Osteoblast (primary cell): ENCODE measurements around the gene PSMC5. TPM values are rescaled to one million over a fixed set of nuclear protein-coding genes. Genes with fewer than 3 reads are reported as not detected.

ENCODE experiments used
- DNase-seq: peaks from one replicate; pipeline ENCODE4 v3.0.0; 2011; ENCODE audit warnings: low spot score, mixed read lengths; ENCODE audit not compliant: insufficient read length; ENCODE audit errors: missing footprints
- H2AFZ ChIP-seq: 2 replicates; pipeline ENCODE4 v1.6.0; 2011; ENCODE audit warnings: mild to moderate bottlenecking, low read length
- H3K27ac ChIP-seq: 2 replicates; pipeline ENCODE4 v1.5.1; 2011; ENCODE audit warnings: mild to moderate bottlenecking, low read depth, low read length, moderate library complexity
- H3K27me3 ChIP-seq: 2 replicates; pipeline ENCODE4 v1.6.0; 2012; ENCODE audit warnings: mild to moderate bottlenecking, control low read depth, inconsistent platforms, low read length, moderate library complexity; ENCODE audit not compliant: insufficient read depth
- H3K36me3 ChIP-seq: 2 replicates; pipeline ENCODE4 v1.5.1; 2011; ENCODE audit warnings: mild to moderate bottlenecking, low read length, control low read depth, moderate library complexity; ENCODE audit not compliant: insufficient read depth
- H3K4me1 ChIP-seq: 2 replicates; pipeline ENCODE4 v1.5.1; 2011; ENCODE audit warnings: mild to moderate bottlenecking, low read length, control low read depth, moderate library complexity; ENCODE audit not compliant: insufficient read depth
- H3K4me2 ChIP-seq: 2 replicates; pipeline ENCODE4 v1.6.0; 2011; ENCODE audit warnings: mild to moderate bottlenecking, low read length; ENCODE audit not compliant: insufficient read depth
- H3K4me3 ChIP-seq: fragments of 200-600 bp; sonication (generic); 3 replicates; pipeline ENCODE4 v1.5.1; 2012; ENCODE audit warnings: mild to moderate bottlenecking, low read length, inconsistent platforms; ENCODE audit not compliant: insufficient read depth
- H3K79me2 ChIP-seq: 2 replicates; pipeline ENCODE4 v1.6.0; 2012; ENCODE audit warnings: mild to moderate bottlenecking, low read length, control low read depth, inconsistent platforms; ENCODE audit not compliant: insufficient read depth
- H3K9me3 ChIP-seq: 2 replicates; pipeline ENCODE4 v1.5.1; 2011; ENCODE audit warnings: low read depth, low read length, control low read depth
- H4K20me1 ChIP-seq: 2 replicates; pipeline ENCODE4 v1.6.0; 2012; ENCODE audit warnings: mild to moderate bottlenecking, low read length, control low read depth; ENCODE audit not compliant: insufficient read depth
- CTCF ChIP-seq: IDR thresholded peaks from 2 replicates; pipeline ENCODE4 v1.5.1; 2011; ENCODE audit warnings: mild to moderate bottlenecking, low read depth, low read length, moderate library complexity; ENCODE audit errors: extremely low read depth
- total RNA-seq: library from RNA; depleted of rRNA; stranded (reverse); fragments of >200 nt; gene quantifications from 2 replicates; pipeline ENCODE4 v1.2.3, GENCODE V29; 2012

PSMC5 gene
- total RNA-seq, 1 donor, result 34.0 TPM

GRCh38 chr17:63804328-63804727 is 22.9 kb upstream of the PSMC5 start:
- H2AFZ ChIP-seq, result no peak overlapping the region
- peaks cover 5% of the 10 kb centered on the region for H4K20me1 ChIP-seq
- H3K9me3 ChIP-seq, result no peaks in the 10 kb centered on the region
- H3K27ac ChIP-seq, result no peak overlapping the region
- no peak overlapping the region for H3K4me3 ChIP-seq
- H3K79me2 ChIP-seq, result peaks cover 18% of the 10 kb centered on the region
- no peaks in the 10 kb centered on the region for H3K4me1 ChIP-seq
- no peak overlapping the region for H3K4me2 ChIP-seq
- DNase-seq, result no peak
- H3K27me3 ChIP-seq, result no peaks in the 10 kb centered on the region
- TF ChIP-seq CTCF, result no peak
- peaks cover 89% of the 10 kb centered on the region for H3K36me3 ChIP-seq

- Histone ChIP-seq H3K4me2 (no peak overlapping the region), H4K20me1 (peaks cover 5% of the 10 kb centered on the region), H3K79me2 (peaks cover 11% of the 10 kb centered on the region), H3K4me1 (no peaks in the 10 kb centered on the region), H3K4me3 (no peak overlapping the region), H3K27me3 (no peaks in the 10 kb centered on the region), H2AFZ (no peak overlapping the region), H3K9me3 (no peaks in the 10 kb centered on the region), H3K27ac (no peak overlapping the region), H3K36me3 (peaks cover 89% of the 10 kb centered on the region)
- TF ChIP-seq CTCF, result no peak
- DNase-seq, result peak; percentile 36
These were observed 21.6 kb upstream of the PSMC5 start for GRCh38 chr17:63805591-63805990.

- Histone ChIP-seq H3K79me2 (peaks cover 8% of the 10 kb centered on the region), H2AFZ (no peak overlapping the region)
These were observed 17.3 kb upstream of the PSMC5 start for GRCh38 chr17:63809970-63810369.

GRCh38 chr17:63816123-63816522 is 11.1 kb upstream of the PSMC5 start:
- Histone ChIP-seq H3K4me3 (no peak overlapping the region), H3K4me1 (peaks cover 2% of the 10 kb centered on the region), H2AFZ (no peak overlapping the region), H3K4me2 (no peak overlapping the region), H3K27ac (no peak overlapping the region), H3K36me3 (peaks cover 95% of the 10 kb centered on the region), H3K9me3 (no peaks in the 10 kb centered on the region), H4K20me1 (peaks cover 6% of the 10 kb centered on the region), H3K79me2 (peaks cover 14% of the 10 kb centered on the region), H3K27me3 (no peaks in the 10 kb centered on the region)
- no peak for DNase-seq
- no peak for TF ChIP-seq CTCF

More at GRCh38 chr17:63809970-63810369, 17.3 kb upstream of the PSMC5 start:
- DNase-seq, result no peak
- no peak overlapping the region for H3K27ac ChIP-seq
- no peak overlapping the region for H3K4me2 ChIP-seq
- peaks cover 92% of the 10 kb centered on the region for H3K36me3 ChIP-seq
- no peak for TF ChIP-seq CTCF
- peaks cover 5% of the 10 kb centered on the region for H4K20me1 ChIP-seq
- no peaks in the 10 kb centered on the region for H3K27me3 ChIP-seq
- H3K4me1 ChIP-seq, result no peaks in the 10 kb centered on the region
- no peak overlapping the region for H3K4me3 ChIP-seq
- H3K9me3 ChIP-seq, result no peaks in the 10 kb centered on the region
